IPS-20b (cell line): ENCODE results near the gene SELENOO.

Experiments
- H3K27ac ChIP-seq: one replicate; pipeline ENCODE4 v1.5.1; 2013; ENCODE audit warnings: low read length
- H3K27me3 ChIP-seq: 2 replicates; pipeline ENCODE4 v1.6.1; 2013; ENCODE audit warnings: mild to moderate bottlenecking, low read length, inconsistent platforms; ENCODE audit not compliant: insufficient read depth
- H3K36me3 ChIP-seq: 2 replicates; pipeline ENCODE4 v1.6.1; 2013; ENCODE audit warnings: low read depth, mild to moderate bottlenecking, inconsistent platforms, low read length, moderate library complexity; ENCODE audit not compliant: insufficient read depth
- H3K4me1 ChIP-seq: 2 replicates; pipeline ENCODE4 v1.6.1; 2013; ENCODE audit warnings: mild to moderate bottlenecking, control low read depth, inconsistent platforms, low read length, moderate library complexity; ENCODE audit not compliant: insufficient read depth
- H3K4me3 ChIP-seq: 2 replicates; pipeline ENCODE4 v1.5.1; 2013; ENCODE audit warnings: mild to moderate bottlenecking, low read length, inconsistent platforms
- H3K9ac ChIP-seq: 2 replicates; pipeline ENCODE4 v1.6.1; 2013; ENCODE audit warnings: low read depth, mild to moderate bottlenecking, inconsistent platforms, low read length, moderate library complexity
- H3K9me3 ChIP-seq: 2 replicates; pipeline ENCODE4 v1.6.1; 2013; ENCODE audit warnings: mild to moderate bottlenecking, low read depth, low read length, inconsistent platforms; ENCODE audit not compliant: insufficient read depth

The SELENOO gene

GRCh38 chr22:50226875-50227165 lies 26.0 kb downstream of the SELENOO start:
- Histone ChIP-seq H3K4me3 (no peak overlapping the region), H3K36me3 (peaks cover 31% of the 10 kb centered on the region), H3K4me1 (no peaks in the 10 kb centered on the region), H3K27me3 (no peaks in the 10 kb centered on the region), H3K27ac (no peak overlapping the region), H3K9me3 (no peaks in the 10 kb centered on the region), H3K9ac (no peak overlapping the region)

- Histone ChIP-seq H3K27ac (no peak overlapping the region), H3K4me1 (no peaks in the 10 kb centered on the region), H3K36me3 (peaks cover 25% of the 10 kb centered on the region), H3K9me3 (no peaks in the 10 kb centered on the region), H3K9ac (no peak overlapping the region), H3K27me3 (no peaks in the 10 kb centered on the region), H3K4me3 (no peak overlapping the region)
Measured at GRCh38 chr22:50227579-50228215, 26.9 kb downstream of the SELENOO start.

- no peak overlapping the region for H3K9ac ChIP-seq
- H3K4me3 ChIP-seq = no peak overlapping the region
- H3K9me3 ChIP-seq = no peaks in the 10 kb centered on the region
- H3K27ac ChIP-seq = no peak overlapping the region
- H3K27me3 ChIP-seq = no peaks in the 10 kb centered on the region
- H3K36me3 ChIP-seq = peaks cover 22% of the 10 kb centered on the region
- H3K4me1 ChIP-seq = no peaks in the 10 kb centered on the region
Measured at GRCh38 chr22:50228366-50228765, 27.6 kb downstream of the SELENOO start.

- peaks cover 15% of the 10 kb centered on the region; the same call in 1 of the 2 replicates for H3K36me3 ChIP-seq
- no peaks in the 10 kb centered on the region for H3K9me3 ChIP-seq
- H3K4me3 ChIP-seq = no peak overlapping the region
- no peak overlapping the region for H3K27ac ChIP-seq
- no peaks in the 10 kb centered on the region for H3K27me3 ChIP-seq
- H3K9ac ChIP-seq = no peak overlapping the region
- H3K4me1 ChIP-seq = no peaks in the 10 kb centered on the region
Measured at GRCh38 chr22:50229370-50229769, 28.6 kb downstream of the SELENOO start.

GRCh38 chr22:50232481-50233151 lies 31.8 kb downstream of the SELENOO start:
- Histone ChIP-seq H3K9me3 (no peaks in the 10 kb centered on the region), H3K9ac (no peak overlapping the region), H3K27me3 (no peaks in the 10 kb centered on the region), H3K4me1 (no peaks in the 10 kb centered on the region), H3K36me3 (0 out of 2 replicates have a peak, but pooled peaks cover 8% of the 10 kb centered on the region), H3K4me3 (no peak overlapping the region), H3K27ac (no peak overlapping the region)

GRCh38 chr22:50233223-50233622 lies 32.4 kb downstream of the SELENOO start:
- Histone ChIP-seq H3K4me3 (no peak overlapping the region), H3K9me3 (no peaks in the 10 kb centered on the region), H3K27ac (no peak overlapping the region), H3K4me1 (no peaks in the 10 kb centered on the region), H3K36me3 (0 out of 2 replicates have a peak, but pooled peaks cover 8% of the 10 kb centered on the region), H3K9ac (no peak overlapping the region), H3K27me3 (no peaks in the 10 kb centered on the region)

- Histone ChIP-seq H3K27ac (no peak overlapping the region), H3K27me3 (no peaks in the 10 kb centered on the region), H3K4me3 (no peak overlapping the region), H3K9ac (no peak overlapping the region), H3K9me3 (no peaks in the 10 kb centered on the region), H3K4me1 (no peaks in the 10 kb centered on the region), H3K36me3 (peaks cover 20% of the 10 kb centered on the region; the same call in 1 of the 2 replicates)
Measured at GRCh38 chr22:50236731-50237409, 36.1 kb downstream of the SELENOO start.

GRCh38 chr22:50238755-50239154 lies 37.9 kb downstream of the SELENOO start:
- no peak overlapping the region for H3K4me3 ChIP-seq
- H3K36me3 ChIP-seq = peaks cover 12% of the 10 kb centered on the region; the same call in 1 of the 2 replicates
- no peaks in the 10 kb centered on the region for H3K4me1 ChIP-seq
- H3K27ac ChIP-seq = no peak overlapping the region
- H3K9ac ChIP-seq = no peak overlapping the region
- H3K27me3 ChIP-seq = no peaks in the 10 kb centered on the region
- no peaks in the 10 kb centered on the region for H3K9me3 ChIP-seq

- H3K9ac ChIP-seq = no peak overlapping the region
- H3K27ac ChIP-seq = no peak overlapping the region
- peak overlapping the region; percentile 40; the same call in 1 of the 2 replicates for H3K4me3 ChIP-seq
- H3K4me1 ChIP-seq = no peaks in the 10 kb centered on the region
- no peaks in the 10 kb centered on the region for H3K27me3 ChIP-seq
- peaks cover 22% of the 10 kb centered on the region; the same call in 1 of the 2 replicates for H3K36me3 ChIP-seq
- no peaks in the 10 kb centered on the region for H3K9me3 ChIP-seq
Measured at GRCh38 chr22:50242406-50242949, 41.7 kb downstream of the SELENOO start.

GRCh38 chr22:50243685-50244419 lies 43.0 kb downstream of the SELENOO start:
- H3K9ac ChIP-seq = peak overlapping the region; percentile 90; the same call in 1 of the 2 replicates
- peaks cover 22% of the 10 kb centered on the region; the same call in 1 of the 2 replicates for H3K36me3 ChIP-seq
- peak overlapping the region; percentile 93 for H3K4me3 ChIP-seq
- H3K27ac ChIP-seq = no peak overlapping the region
- H3K4me1 ChIP-seq = no peaks in the 10 kb centered on the region; the same call in 1 of the 2 replicates
- H3K27me3 ChIP-seq = no peaks in the 10 kb centered on the region
- H3K9me3 ChIP-seq = no peaks in the 10 kb centered on the region
